Kidney epithelial cell (primary cell): ENCODE data around the gene SMOC1. TPM values are rescaled to one million over a fixed set of nuclear protein-coding genes. Genes with fewer than 3 reads are reported as not detected.

Experiments
- DNase-seq: peaks from one replicate; pipeline ENCODE4 v3.0.0-alpha.2; 2010; ENCODE audit warnings: low read depth
- H3K27me3 ChIP-seq: 2 replicates; pipeline ENCODE4 v1.6.0; 2011; ENCODE audit warnings: low read length; ENCODE audit not compliant: control insufficient read depth, insufficient read depth
- H3K36me3 ChIP-seq: 2 replicates; pipeline ENCODE4 v1.5.1; 2011; ENCODE audit warnings: low read length; ENCODE audit not compliant: control insufficient read depth, insufficient read depth
- H3K4me3 ChIP-seq: 2 replicates; pipeline ENCODE4 v1.5.1; 2011; ENCODE audit warnings: low read depth, mild to moderate bottlenecking, control low read depth, low read length
- total RNA-seq: library from RNA; depleted of rRNA; stranded (reverse); fragments of >200 nt; gene quantifications from 2 replicates; pipeline ENCODE4 v1.2.3, GENCODE V29; 2015
- TF ChIP-seq, protein P1 (sequence below): IDR thresholded peaks from 2 replicates; pipeline ENCODE4 v1.5.1; 2011; ENCODE audit warnings: mild to moderate bottlenecking, moderate library complexity, low read length, control low read depth, inconsistent platforms; ENCODE audit not compliant: insufficient read depth, poor library complexity, severe bottlenecking

Gene SMOC1
- total RNA-seq, 1 donor from 2014 or later: 2.7 TPM

- TF ChIP-seq, protein P1, sequence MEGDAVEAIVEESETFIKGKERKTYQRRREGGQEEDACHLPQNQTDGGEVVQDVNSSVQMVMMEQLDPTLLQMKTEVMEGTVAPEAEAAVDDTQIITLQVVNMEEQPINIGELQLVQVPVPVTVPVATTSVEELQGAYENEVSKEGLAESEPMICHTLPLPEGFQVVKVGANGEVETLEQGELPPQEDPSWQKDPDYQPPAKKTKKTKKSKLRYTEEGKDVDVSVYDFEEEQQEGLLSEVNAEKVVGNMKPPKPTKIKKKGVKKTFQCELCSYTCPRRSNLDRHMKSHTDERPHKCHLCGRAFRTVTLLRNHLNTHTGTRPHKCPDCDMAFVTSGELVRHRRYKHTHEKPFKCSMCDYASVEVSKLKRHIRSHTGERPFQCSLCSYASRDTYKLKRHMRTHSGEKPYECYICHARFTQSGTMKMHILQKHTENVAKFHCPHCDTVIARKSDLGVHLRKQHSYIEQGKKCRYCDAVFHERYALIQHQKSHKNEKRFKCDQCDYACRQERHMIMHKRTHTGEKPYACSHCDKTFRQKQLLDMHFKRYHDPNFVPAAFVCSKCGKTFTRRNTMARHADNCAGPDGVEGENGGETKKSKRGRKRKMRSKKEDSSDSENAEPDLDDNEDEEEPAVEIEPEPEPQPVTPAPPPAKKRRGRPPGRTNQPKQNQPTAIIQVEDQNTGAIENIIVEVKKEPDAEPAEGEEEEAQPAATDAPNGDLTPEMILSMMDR: no peak
- H3K27me3 ChIP-seq: no peaks in the 10 kb centered on the region
Observed at GRCh38 chr14:69979882-69980281, 100.7 kb downstream of the SMOC1 start.

DNA sequence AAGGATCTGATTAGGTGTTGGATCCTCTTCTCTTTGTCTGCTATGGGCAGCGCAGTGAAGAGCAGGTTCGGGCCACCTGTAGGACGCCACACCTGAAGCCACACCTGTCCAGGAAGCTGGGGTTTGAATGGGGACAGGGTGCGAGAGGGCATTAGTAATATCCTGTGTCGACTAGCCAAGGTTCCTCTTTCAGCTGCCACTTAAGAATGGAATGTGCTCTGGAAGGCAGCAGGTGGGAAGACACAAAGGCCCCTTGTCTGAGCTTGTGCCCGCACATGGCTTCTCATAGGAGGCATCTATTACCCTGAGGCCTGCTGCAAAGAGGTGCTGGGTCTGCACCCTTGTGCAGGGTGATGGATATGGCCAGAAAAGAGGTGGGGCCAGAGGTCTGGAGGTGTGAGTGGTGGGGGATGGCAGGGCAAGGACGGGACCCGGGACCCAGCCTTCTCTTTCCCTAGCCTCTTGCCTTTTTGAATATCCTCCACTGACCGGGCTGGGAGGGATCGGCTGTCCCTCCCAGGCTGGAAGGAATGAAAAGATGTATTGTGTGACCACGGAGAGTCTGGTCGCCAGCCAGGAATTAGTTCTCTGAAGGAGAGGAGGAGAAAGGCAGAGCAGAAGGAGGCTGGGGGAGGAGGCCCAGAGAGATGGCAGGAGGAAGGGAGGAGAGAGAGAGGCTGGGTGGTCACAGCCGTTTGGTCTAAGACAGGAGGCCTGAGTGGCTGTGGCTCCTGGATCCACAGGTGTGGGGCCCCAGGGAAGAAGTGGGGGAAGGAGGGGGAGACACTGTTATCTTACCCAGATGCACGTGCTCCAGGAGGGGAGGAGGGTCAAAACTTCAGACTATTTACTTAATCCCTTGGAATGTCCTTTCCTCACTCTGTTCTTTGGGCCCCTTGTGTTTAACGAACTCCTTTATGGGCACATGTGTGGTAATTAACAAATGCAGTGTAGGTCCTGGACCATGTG is 101.5 kb downstream of the SMOC1 start:
- Histone ChIP-seq H3K36me3 (no peaks in the 10 kb centered on the region), H3K4me3 (no peak overlapping the region), H3K27me3 (no peaks in the 10 kb centered on the region)
- DNase-seq: no peak
- TF ChIP-seq, protein P1: no peak

More at GRCh38 chr14:69979882-69980281, 100.7 kb downstream of the SMOC1 start:
- Histone ChIP-seq H3K4me3 (no peak overlapping the region), H3K36me3 (no peaks in the 10 kb centered on the region)
- no peak for DNase-seq

DNA sequence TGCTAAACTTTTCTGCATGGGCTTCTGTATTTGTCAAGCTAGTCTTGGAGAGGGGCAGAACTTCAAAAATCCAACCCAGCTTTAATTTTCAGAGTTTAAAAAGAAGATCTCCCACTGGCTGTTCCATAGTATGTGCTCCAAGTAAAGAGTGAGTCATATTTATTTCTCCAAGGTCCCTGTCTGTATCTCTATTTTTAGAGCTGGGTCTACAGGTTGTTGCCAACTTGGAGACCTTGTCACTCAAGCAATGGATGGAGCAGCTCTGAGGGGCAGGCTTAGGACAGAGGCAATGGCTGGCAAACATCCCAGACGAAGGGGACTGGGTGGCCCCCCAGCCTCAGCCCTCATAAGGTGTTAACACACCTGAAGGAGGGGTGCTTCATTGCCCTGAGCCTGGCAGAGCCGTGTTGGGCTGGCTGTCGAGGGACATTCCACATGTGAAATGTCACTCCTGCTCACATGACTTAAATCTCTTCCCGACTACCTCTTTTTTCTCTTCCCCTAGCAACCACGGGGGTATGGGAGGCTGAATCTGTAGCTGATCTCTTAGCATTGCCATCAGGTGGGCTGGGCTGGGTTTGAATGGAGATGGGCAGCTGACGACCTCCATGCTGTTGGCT is 103.1 kb downstream of the SMOC1 start:
- TF ChIP-seq, protein P1: no peak
- H3K27me3 ChIP-seq: no peaks in the 10 kb centered on the region
- H3K4me3 ChIP-seq: no peak overlapping the region
- H3K36me3 ChIP-seq: no peaks in the 10 kb centered on the region
- DNase-seq: no peak

- TF ChIP-seq, protein P1: no peak
- H3K36me3 ChIP-seq: no peaks in the 10 kb centered on the region
- H3K4me3 ChIP-seq: no peak overlapping the region
- no peaks in the 10 kb centered on the region for H3K27me3 ChIP-seq
- DNase-seq: no peak
Observed at GRCh38 chr14:69982886-69983285, 103.7 kb downstream of the SMOC1 start.

DNA sequence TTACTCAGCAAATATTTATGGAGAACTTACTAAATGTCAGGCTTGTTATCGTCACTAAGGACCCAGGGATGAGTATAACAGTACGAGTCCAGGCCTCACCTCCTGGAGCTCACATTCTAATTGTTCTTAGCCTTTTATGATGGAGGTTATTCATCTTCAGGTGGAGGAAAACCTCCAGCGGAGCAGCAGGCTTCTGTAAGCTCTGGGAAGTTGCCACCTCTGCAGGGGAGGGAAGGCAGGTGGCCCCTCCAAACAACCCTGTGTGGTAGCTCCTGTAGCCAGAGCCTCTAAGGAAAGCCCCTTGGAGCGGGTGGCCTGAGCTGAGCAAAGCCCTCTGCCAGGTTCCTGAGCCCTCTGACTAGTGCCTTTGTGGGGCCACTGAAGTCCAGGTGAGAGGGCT is 104.1 kb downstream of the SMOC1 start:
- H3K4me3 ChIP-seq: no peak overlapping the region
- no peak for DNase-seq
- TF ChIP-seq, protein P1: no peak
- no peaks in the 10 kb centered on the region for H3K27me3 ChIP-seq
- no peaks in the 10 kb centered on the region for H3K36me3 ChIP-seq
